ENCODE measurements around the gene PIEZO1.

Gene PIEZO1

DNA sequence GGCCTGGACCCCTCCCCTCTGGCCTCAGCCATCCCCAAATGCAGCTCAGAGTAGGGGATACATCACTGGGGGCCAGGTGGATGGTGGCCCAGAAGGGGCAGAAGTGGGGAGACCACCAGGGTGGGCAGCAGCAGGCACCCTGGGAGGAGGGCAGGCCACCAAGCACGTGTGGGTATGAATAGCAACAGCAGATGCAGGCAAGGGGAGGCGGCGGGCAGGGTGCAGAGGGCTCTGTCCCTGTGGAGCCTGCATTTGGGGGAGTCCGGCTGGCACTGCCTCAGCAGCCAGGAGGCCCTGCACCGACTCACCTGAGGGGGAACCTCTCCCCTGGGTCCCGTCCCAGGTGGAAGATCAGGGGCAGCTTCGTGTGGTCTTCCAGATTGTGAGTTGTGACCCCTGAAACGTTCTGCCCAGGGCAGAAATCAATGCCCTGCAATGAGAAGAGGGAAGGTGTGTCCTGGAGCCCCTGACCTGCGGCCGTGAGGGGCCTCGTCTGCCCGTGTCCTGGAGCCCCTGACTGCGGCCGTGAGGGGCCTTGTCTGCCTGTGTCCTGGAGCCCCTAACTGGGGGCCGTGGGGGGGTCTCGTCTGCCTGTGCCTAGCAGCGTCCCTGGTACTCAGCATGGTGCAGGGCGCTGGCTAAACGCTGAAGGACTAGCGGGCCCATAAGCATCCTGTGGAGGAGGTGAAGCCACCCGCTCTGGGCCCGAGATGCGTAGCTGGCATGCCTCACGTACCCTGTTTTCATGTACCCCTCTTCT lies 37.4 kb upstream of the PIEZO1 start:
- no peak for TF ChIP-seq ZNF274 (IDR thresholded peaks at IDR 0.05; ENCODE audit: low read depth, low read length)
- no peak overlapping the region for H3K4me3 ChIP-seq (ENCODE audit: low read length)

DNA sequence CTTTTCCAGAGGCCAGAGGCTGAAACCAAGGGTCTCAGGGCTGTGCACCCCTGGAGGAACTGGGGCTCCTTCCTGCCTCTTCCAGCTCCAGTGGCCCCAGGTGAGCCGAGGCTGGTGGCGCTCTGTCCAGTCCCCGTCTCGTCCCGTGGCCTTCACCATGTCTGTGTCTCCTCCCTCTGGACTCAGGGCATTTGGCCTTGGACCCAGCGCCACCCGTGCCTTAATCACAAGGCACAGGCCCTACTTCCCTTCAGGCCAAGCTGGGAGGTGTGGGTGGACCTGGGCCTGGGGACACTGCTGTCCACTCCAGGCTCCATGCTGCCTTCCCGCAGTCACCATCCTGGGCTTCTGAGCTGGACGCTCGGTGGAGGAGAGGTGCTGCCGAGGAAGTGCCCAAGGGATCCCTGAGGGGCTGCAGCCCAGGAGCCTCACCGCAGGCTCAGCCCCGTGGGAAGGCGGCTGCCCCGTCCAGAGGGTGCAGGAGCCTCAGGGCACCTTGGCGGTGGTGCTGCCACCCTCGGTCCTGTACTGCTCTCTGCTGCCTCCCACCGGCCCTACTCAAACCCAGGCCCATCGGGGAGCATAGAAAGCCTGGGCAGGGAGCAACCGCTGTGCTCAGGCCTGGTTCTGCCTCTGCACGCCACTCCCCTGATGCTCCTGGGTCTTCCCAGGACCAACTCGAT lies 36.3 kb upstream of the PIEZO1 start:
- no peak overlapping the region for H3K4me3 ChIP-seq (ENCODE audit: low read length)
- no peak for TF ChIP-seq ZNF274 (IDR thresholded peaks at IDR 0.05; ENCODE audit: low read depth, low read length)

DNA sequence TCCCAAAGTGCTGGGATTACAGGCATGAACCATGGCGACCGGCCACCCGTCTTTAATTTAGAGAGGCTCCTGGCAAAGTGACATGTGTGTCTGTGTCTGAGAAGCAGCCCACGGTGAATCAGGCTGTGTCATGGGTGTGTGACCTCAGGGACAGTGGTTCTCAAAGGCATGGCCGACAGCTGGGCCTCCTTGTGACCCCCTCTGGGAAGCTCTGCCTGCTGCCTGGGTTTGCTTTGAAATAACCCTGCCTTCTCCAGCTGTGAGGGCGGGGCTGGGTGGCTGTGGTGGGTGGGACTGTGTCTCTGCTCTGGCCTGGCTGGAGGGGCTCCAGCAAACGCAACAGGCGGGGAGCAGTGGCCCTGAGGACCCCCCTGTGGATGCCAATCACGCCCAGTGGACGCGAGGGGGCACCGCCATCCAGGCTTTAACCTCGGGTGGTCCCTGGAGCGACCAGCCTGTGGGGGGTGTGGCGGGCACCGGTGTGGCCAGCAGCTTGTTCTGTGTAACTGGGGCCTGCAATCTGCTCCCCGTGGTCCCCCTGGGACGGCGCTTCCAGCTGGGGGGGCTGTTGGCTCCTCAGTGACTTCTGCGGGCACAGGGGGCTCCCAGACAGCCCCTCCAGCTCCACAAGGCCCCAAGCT lies 35.5 kb upstream of the PIEZO1 start:
- no peak for TF ChIP-seq ZNF274 (IDR thresholded peaks at IDR 0.05; ENCODE audit: low read depth, low read length)
- H3K4me3 ChIP-seq (ENCODE audit: low read length): no peak overlapping the region

DNA sequence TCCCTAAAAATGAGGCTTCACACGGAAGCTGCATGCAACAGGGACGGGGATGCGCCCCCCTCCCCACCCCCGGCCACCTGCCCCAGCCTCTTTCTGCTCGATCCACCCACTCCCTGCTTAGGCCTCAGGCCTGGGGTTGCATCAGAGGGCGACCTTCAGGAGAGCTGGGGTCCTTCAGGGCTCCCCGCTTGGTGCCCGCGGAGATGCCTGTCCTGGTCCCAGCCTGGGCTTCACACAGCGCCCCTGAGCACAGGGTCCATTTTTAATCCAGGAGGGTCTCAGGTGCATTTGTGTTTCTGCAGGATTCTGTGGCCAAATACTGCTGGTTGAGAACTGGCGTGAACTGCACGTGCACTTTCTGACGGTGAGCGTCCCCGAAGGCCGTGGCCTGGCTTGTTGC lies 34.1 kb upstream of the PIEZO1 start:
- TF ChIP-seq ZNF274 (IDR thresholded peaks at IDR 0.05; ENCODE audit: low read depth, low read length): no peak
- H3K4me3 ChIP-seq (ENCODE audit: low read length): no peak overlapping the region

DNA sequence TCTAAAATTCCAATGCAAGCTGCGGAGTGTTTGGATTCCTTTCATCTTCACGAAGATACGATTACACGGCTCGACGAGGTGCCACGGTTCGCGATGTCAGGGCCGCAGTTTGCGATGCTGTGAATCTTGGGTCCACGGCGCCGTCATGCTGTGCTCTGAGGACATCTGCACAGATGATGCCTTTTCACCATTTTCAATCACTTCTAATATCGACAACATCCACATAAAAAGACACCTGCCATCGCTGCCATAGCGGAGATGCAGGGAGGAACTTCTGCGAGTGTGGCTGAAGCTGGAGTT lies 33.5 kb upstream of the PIEZO1 start:
- TF ChIP-seq ZNF274 (IDR thresholded peaks at IDR 0.05; ENCODE audit: low read depth, low read length): no peak
- no peak overlapping the region for H3K4me3 ChIP-seq (ENCODE audit: low read length)

DNA sequence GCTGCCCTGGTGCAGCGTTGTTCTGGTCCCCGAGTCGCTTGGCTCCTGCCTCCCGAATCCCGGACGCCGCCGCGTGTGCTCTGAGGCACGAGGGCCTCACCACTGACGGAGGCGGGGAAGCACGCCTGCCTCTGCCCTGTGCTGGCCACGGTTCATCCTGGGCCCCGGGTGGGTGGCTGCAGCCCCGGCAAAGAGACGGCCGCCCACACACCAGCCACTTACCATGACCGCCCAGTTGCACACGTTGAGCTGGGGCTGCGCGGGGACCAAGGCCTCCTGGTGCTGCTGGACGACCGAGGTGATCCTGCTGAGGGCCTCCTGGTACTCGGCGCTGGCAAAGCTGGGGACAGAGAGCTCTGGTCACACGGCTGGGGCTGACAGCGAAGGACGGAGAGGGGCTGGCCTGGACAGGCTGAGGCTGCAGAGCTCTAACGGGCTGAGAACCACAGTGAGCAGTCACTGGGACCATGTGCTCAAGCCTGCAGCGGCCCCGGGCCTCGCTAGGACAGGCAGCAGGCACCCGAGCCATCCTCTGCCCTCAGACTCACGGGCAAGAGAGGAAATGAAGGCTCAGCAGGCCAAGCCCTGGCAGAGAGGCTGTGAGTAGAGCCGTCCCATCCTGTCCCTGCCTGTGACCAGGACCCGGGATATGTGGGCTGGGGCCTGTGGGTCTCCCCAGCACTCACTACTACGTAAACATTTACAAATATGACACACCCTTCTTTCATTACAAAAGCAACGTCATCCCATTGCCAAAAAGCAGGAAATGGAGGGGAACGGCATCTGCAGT lies 33.0 kb upstream of the PIEZO1 start:
- no peak for TF ChIP-seq ZNF274 (IDR thresholded peaks at IDR 0.05; ENCODE audit: low read depth, low read length)
- no peak overlapping the region for H3K4me3 ChIP-seq (ENCODE audit: low read length)

DNA sequence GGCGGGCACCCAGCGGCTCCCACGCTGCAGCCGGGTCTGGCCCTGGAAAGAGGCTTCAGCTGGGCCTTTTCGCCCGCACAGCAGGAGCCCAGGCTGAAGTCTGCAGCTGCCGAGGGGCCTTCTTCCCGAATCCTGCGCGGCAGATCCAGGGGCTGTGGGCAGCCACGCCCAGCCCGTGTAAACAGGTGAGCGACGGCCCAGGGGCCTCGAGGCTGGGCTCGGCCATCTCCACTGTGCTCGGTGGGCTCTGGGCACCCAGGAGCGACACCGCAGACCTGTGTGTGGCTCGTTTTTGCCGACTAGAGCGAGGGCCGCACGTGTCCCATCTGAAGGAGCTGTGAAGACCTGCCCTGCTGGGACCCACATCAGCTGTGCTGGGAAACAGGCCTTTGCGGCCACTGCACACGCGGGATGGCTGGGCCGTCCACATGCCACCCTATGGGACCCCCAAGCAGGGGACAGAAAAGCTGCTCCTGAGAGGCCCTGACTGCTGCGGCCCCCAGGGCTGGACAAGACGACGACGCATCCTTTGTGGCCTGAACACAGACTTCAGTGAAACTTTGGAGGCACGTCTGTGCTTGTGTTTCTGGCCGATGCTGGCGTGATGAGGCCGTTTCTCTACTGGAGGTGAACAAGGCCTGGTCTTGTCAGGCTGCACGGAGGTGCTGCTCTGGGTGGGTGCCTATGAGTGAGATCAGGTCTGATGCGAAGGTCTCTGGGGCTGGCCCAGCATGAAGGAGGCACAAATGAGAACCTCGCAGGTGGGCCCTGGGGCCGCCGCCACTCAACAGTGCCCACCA lies 31.9 kb upstream of the PIEZO1 start:
- TF ChIP-seq ZNF274 (IDR thresholded peaks at IDR 0.05; ENCODE audit: low read depth, low read length): no peak
- H3K4me3 ChIP-seq (ENCODE audit: low read length): no peak overlapping the region

DNA sequence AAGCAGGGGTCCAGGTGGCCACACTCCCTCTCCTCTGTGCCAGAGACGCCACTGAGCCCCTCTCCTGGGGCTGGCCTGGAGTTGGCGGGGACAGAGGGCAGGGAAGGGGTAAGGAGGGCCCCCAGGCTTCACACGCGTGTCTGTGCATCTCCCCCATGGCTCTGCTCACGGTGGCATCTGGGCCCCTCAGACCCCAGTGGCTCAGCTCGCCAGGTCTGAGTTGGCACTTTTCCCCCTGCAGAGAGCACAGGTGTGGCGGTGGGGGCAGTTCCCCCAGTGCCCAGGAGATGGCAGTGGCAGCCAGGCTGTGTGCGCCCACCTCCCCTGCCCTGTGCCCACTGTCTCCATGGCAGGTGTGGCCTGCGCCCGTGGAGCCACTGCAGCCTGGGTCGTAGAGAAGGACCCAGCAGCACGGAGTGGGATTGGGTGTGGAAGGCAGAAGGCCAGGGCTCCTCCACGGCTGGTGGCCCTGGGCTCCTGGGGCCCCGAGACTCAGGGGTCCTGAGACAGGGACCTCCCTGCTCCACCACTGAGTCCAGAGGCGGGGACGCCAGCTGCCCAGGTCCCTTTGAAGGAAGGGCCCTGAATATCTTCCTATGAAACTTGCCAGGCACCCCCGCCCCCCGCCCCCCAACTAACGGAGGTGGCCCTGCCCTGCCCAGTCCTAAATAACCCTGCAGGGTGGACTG lies 31.0 kb upstream of the PIEZO1 start:
- no peak overlapping the region for H3K4me3 ChIP-seq (ENCODE audit: low read length)
- no peak for TF ChIP-seq ZNF274 (IDR thresholded peaks at IDR 0.05; ENCODE audit: low read depth, low read length)

DNA sequence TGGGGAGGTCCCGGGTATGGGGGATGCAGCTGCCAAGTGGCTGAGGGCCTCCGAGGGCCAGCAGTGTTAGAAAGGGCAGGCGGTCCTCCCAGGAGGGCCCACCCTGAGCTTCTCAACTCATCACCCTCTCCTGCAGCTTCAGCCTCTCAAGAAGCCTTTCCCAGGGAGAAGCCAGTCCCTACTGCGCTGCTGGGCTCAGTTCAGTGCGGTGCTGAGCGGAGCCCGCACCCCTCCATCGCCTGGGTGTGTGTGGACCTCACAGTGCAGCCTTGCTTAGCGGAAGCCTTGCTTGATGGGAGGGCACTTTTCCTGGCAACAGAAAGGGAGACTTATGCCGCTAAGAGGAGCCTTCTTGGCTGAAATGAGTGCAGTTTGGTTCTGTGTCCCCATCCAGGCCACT lies 30.2 kb upstream of the PIEZO1 start:
- TF ChIP-seq ZNF274 (IDR thresholded peaks at IDR 0.05; ENCODE audit: low read depth, low read length): no peak
- H3K4me3 ChIP-seq (ENCODE audit: low read length): no peak overlapping the region

DNA sequence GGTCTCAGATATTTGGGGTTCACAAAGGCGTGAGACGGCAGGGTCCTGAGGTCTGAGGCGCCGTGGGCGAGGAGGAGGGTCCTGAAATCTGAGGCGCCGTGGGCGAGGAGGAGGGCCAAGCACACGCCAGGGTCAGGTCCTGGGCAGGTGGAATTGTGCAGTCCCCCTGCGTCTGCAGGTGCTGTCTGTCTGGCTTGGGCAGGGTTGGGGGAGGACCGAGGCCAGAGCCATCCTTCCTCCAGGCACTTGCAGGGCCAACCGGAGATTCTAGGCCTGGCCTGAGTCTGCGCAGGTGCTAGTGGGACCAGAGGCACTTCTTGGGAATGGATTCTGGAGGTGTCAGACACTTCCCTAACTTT lies 29.1 kb upstream of the PIEZO1 start:
- no peak overlapping the region for H3K4me3 ChIP-seq (ENCODE audit: low read length)
- no peak for TF ChIP-seq ZNF274 (IDR thresholded peaks at IDR 0.05; ENCODE audit: low read depth, low read length)

DNA sequence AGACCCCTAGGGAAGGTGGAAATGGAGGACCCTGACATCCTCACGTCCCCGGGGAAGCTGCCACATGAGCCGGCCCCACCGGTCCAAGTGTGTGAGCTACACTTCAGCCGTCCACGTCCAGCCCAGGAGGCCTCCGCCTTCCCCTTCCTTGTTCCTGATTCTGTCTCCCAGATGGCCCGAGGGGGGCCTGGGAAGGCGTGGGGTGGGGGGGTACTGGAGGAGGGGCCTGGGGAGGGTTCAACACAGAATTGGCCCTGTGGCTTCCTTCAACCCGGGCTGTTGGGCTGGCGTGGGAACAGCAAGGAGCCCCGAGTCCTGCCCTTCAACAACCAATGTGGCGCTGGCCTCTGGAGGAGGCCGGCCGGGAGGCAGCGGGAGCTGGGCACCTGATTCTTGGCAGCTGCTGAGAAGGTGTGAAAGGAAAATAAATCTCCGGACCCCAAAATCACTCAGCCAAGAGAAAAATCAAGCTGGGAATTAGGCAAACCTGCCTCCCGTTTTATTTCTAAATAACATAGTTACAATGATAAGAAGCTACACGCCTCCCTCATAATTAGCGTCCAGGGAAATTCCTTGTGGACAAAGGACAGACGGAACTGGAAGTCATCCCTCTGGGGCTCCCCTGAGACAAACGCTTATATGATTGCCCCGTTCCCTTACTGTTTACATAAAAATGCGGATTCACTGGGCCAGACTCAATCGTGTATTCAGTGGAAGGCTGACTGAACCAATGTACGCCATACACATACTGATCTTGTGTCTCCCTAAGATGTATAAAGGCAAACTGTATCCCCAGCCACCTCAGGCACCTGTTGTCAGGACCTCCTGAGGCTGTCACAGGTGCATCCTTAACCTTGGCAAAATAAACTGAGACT lies 28.5 kb upstream of the PIEZO1 start:
- no peak for TF ChIP-seq ZNF274 (IDR thresholded peaks at IDR 0.05; ENCODE audit: low read depth, low read length)
- H3K4me3 ChIP-seq (ENCODE audit: low read length): no peak overlapping the region

DNA sequence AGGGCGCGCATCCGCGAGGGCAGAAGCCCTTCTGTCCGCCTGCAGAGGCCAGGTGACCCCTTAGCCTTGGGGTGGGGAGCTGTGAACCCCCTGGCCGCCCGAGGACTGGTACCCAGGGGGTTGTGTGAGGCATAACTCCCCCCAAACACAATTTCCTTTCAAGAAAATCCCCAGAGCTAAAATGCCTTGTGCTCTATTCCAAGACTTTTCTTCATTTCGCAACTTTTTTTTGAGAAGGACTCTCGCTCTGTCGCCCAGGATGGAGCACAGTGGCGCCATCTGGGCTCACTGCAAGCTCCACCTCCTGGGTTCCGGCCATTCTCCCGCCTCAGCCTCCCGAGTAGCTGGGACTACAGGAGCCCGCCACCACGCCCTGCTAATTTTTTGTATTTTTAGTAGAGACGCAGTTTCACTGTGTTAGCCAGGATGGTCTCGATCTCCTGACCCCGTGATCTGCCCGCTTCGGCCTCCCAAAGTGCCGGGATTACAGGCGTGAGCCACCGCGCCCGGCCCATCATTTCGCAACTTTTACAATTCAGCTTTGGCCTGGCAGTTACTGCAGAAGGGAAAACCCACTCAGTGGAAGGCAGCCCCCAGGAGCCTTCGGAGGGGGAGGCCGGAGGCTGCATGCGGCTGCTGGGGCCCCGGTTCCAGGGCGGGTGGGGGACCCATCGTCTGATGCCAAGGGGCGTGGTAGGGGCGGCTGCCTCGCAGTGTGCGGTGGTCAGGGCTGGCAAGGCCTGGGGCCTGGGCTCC lies 27.7 kb upstream of the PIEZO1 start:
- no peak for TF ChIP-seq ZNF274 (IDR thresholded peaks at IDR 0.05; ENCODE audit: low read depth, low read length)
- peak overlapping the region; percentile 55; the same call in 1 of the 2 replicates for H3K4me3 ChIP-seq (ENCODE audit: low read length)
